Activated CD4-positive, alpha-beta T cell treated with anti-CD3 and anti-CD28 coated beads for 36 hours (primary cell): ENCODE results near the gene LYVE1. TPM values are rescaled to one million over a fixed set of nuclear protein-coding genes. Genes with fewer than 3 reads are reported as not detected.
A peak's percentile ranks its signal among the peaks of the same experiment; 100 is the strongest.
"Not testable (repeated sequence)": the region's sequence is repeated elsewhere in the genome, so short reads cannot be mapped to it uniquely, and the experiment has no call there.

ENCODE experiments used
- ATAC-seq: fragments of 200-7000 bp; cut with Tn5 transposase; one replicate; pipeline ENCODE4 v1.10.0; 2021; ENCODE audit warnings: mild to moderate bottlenecking, moderate library complexity
- CTCF ChIA-PET: fragments of 350-600 bp; sonication (Branson Sonifier 250); formaldehyde crosslinking; loops from one replicate; lab custom pipeline; 2021; ENCODE audit warnings: antibody characterized with exemption; lab: Charles Lee
- POLR2A ChIA-PET: fragments of 350-600 bp; sonication (Branson Sonifier 250); formaldehyde crosslinking; loops from one replicate; lab custom pipeline; 2021; ENCODE audit warnings: antibody characterized with exemption, inconsistent platforms; lab: Charles Lee
- DNase-seq: peaks from one replicate; pipeline ENCODE4 v3.0.0-alpha.2; 2020
- H3K27ac Mint-ChIP-seq: one replicate; pipeline ENCODE4 v1.8.0; 2021; ENCODE audit warnings: mixed read lengths
- H3K27me3 Mint-ChIP-seq: one replicate; pipeline ENCODE4 v1.8.0; 2021; ENCODE audit warnings: mixed read lengths
- H3K36me3 Mint-ChIP-seq: one replicate; pipeline ENCODE4 v1.8.0; 2021; ENCODE audit warnings: low read depth, mixed read lengths
- H3K4me1 Mint-ChIP-seq: one replicate; pipeline ENCODE4 v1.8.0; 2021; ENCODE audit warnings: mixed read lengths
- H3K4me3 Mint-ChIP-seq: one replicate; pipeline ENCODE4 v1.8.0; 2021; ENCODE audit warnings: mild to moderate bottlenecking, moderate library complexity, mixed read lengths
- H3K9me3 Mint-ChIP-seq: one replicate; pipeline ENCODE4 v1.8.0; 2021; ENCODE audit warnings: low read depth, mixed read lengths
- intact Hi-C, 2 experiments: fragments of 100-400 bp; cut with DNase I in 1 of 2; cut with micrococcal nuclease in 1 of 2; formaldehyde crosslinking; loops; one replicate each; pipeline versions ENCODE4 v1.14.2 to v1.15.1; 2022 to 2024; cut with DNase I, micrococcal nuclease
- total RNA-seq, 2 experiments: library from RNA; stranded (reverse); gene quantifications; one replicate each; pipeline ENCODE4 v1.2.3, GENCODE V29; 2021

Gene LYVE1
- total RNA-seq, 2 experiments from 2014 or later = not detected

DNA sequence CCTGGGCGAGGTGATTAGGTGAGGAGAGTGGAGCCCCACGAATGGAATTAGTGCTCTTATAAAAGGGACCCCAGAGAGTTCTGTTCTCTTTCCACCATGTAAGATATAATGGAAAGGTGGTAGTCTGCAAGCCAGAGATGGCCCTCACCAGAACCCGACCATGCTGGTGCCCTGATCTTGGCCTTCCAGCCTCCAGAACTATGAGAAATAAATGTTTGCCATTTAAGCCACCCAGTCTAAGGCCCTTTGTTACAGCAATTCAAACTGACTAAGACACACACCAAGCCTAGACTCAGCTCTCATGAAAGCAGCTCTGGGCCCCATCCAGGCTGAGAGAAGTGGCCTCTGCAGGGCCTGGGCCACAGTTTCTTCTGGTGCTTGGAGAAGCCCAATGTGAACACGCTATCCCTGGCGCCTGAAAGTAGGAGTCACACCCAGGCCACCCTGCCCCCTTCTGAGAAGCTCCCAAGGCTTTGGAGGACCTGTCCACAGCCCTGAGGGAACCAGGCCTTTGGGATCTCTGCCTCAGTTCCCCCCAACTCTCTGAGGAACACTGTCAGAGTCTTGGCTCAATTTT, 35.3 kb upstream of the LYVE1 start:
- POLR2A ChIA-PET = no interaction called here
- H3K36me3 Mint-ChIP-seq = no peaks in the 10 kb centered on the region

DNA sequence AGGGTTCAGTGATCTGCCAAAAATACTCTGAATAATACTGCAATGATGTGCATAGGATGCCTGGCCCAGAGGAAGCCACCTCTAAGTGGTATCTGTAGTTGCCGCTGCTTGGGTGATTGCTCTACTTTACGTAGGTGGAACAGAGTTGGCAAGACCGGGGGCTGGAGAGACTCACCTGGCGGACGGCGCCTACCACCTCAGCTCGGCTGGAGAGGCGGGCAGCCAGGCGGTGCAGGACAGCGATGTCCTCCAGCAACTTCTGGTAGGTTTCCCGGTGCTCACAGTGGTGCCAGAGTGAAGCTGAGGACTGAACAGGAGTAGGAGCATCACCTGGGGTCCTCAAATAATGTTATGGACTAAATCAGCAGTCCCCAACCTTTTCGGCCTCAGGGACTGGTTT, 34.5 kb upstream of the LYVE1 start:
- ATAC-seq (no peak), DNase-seq (no peak)
- ChIA-PET CTCF (no interaction called here), POLR2A (no interaction called here)
- Mint-ChIP-seq H3K4me3 (no peak overlapping the region), H3K36me3 (no peaks in the 10 kb centered on the region), H3K9me3 (no peaks in the 10 kb centered on the region), H3K4me1 (peaks cover 12% of the 10 kb centered on the region), H3K27ac (no peak overlapping the region), H3K27me3 (peaks cover 4% of the 10 kb centered on the region)
- intact Hi-C loops = no loop called here

More for the DNA sequence above, 35.3 kb upstream of the LYVE1 start:
- DNase-seq = no peak
- CTCF ChIA-PET = interaction anchor here (1.6 kb wide), 1 partner anchor 9 kb away, joined by 3 read pairs; no protein-coding TSS in a partner anchor
- H3K4me3 Mint-ChIP-seq = no peak overlapping the region
- H3K4me1 Mint-ChIP-seq = peaks cover 12% of the 10 kb centered on the region
- H3K9me3 Mint-ChIP-seq = no peaks in the 10 kb centered on the region
- H3K27me3 Mint-ChIP-seq = peaks cover 4% of the 10 kb centered on the region
- intact Hi-C loops = no loop called here
- H3K27ac Mint-ChIP-seq = no peak overlapping the region
- ATAC-seq = no peak

DNA sequence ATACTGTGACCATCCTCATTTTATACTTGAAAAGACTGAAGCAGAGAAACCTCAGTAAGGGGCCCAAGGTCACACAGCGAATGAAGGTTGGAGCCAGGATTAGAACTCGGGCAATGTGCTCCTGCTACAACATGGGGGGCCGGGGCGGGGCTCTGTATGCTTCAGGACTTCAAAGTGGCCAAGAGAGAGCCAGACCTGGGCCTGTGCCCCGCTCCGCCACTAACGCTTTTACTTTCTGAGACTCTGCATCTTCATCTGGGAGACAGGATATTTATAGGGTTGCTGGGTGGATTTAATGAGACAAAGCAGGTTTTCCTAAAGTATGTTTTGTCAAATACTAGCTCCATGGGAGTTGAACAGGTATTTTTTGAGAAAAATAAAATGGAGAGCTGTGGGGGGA, 33.9 kb upstream of the LYVE1 start:
- Mint-ChIP-seq H3K27ac (no peak overlapping the region), H3K9me3 (no peaks in the 10 kb centered on the region), H3K4me1 (peaks cover 12% of the 10 kb centered on the region), H3K36me3 (no peaks in the 10 kb centered on the region), H3K27me3 (peaks cover 4% of the 10 kb centered on the region), H3K4me3 (no peak overlapping the region)
- DNase-seq (no peak), ATAC-seq (no peak)
- ChIA-PET POLR2A (no interaction called here), CTCF (no interaction called here)
- intact Hi-C loops = no loop called here

DNA sequence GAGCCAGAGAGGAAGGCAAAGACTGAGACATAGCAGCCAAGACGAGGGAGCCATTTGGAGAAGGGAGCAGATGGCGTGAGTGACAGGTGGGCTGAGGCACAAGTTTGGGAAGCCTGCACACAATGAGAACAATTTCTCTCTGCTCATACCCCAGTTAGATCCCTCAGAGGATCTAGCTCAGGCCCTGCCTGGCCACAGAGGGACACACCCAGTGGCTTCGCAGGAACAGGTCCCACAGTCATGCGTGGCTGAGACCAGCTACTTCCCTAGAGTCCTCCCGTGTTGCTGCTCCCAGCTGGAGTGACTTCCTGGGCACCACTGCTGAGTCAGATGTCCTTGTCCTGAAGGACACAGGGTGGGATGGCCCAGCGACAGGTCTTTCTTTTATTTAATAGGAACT, 33.4 kb upstream of the LYVE1 start:
- ChIA-PET POLR2A (no interaction called here), CTCF (no interaction called here)
- ATAC-seq = no peak
- Mint-ChIP-seq H3K4me3 (no peak overlapping the region), H3K27ac (no peak overlapping the region), H3K27me3 (peaks cover 4% of the 10 kb centered on the region), H3K36me3 (no peaks in the 10 kb centered on the region), H3K4me1 (peaks cover 11% of the 10 kb centered on the region), H3K9me3 (no peaks in the 10 kb centered on the region)
- intact Hi-C loops = no loop called here
- no peak for DNase-seq

DNA sequence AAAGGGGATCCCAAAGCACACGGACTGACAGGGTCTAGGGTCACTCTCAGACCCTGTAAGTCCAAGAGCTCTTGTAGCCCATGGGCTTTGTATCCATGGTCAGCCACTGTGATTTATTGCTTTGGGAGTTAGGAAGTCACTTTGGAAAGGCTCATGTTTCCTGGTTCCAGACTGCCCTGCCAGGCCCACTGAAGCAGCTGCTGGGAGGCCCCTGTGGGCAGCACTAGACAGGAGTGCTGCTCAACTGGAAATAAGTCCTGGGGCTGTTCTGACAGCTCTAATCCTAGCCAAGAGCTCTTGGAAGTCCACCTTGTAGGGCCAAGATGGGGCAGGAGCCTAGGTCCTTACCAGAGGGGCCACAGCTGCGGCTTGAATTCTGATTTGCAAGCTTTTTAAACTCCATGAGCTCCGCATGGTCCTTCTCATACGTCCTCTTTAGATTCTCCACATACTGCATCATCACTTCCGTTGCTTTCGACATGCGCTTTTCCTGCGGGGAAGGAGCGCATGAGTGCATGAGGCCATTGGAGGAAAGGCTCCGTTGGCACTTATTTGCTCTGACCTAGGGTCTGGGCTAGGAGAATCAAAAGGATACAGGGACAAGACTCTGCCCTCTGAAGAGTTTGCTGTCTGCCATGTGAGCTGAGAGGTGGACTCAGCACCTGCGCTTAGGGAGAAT, 32.2 kb upstream of the LYVE1 start:
- ATAC-seq (no peak), DNase-seq (no peak)
- Mint-ChIP-seq H3K9me3 (peaks cover 4% of the 10 kb centered on the region), H3K4me3 (no peak overlapping the region), H3K4me1 (no peaks in the 10 kb centered on the region), H3K27me3 (no peaks in the 10 kb centered on the region), H3K36me3 (no peaks in the 10 kb centered on the region), H3K27ac (no peak overlapping the region)
- intact Hi-C loops = no loop called here
- CTCF ChIA-PET = no interaction called here
- POLR2A ChIA-PET = no interaction called here

DNA sequence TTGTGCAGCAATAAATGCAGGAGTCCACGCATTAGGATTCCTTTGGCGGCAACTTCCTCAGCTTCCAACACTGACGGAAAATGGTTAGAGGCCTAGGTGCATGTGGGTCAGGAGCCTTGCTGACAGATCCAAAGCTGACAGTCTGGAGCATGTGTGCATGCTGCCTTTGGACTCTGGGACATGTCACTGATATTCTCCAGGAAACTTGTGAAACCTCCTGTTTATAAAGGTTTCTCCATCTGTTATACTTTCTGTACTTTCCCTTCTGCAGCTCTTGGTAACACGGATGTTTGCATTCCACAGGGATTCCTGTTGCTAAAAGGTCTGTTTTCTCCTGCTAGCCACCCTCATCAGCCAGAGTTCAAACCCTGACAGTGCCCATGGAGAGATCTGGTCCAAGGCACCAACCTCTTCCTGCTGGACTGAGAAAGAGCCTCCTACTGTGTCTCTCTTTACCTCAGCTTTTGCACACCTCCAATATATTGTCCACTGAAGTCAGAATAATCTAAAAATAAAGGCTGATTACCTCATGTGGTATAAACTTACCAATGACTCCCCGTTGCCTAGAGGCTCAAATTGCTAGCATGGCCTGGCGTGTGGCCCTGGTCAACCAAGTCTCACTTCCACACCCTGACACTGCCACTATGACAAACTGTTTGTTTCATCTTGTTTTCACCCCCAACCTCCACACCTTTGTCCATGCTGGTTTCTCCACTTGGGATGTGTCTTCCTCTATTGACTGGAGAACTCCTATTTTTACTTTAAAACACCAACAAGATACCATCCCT, 31.1 kb upstream of the LYVE1 start:
- Mint-ChIP-seq H3K4me1 (peaks cover under 1% of the 10 kb centered on the region), H3K36me3 (no peaks in the 10 kb centered on the region), H3K4me3 (no peak overlapping the region), H3K9me3 (peaks cover 4% of the 10 kb centered on the region), H3K27ac (no peak overlapping the region), H3K27me3 (no peaks in the 10 kb centered on the region)
- ATAC-seq = no peak
- ChIA-PET CTCF (interaction anchor here (0.8 kb wide), 1 partner anchor 279 kb away, joined by 3 read pairs; no protein-coding TSS in a partner anchor), POLR2A (no interaction called here)
- no peak for DNase-seq
- intact Hi-C loops = no loop called here

DNA sequence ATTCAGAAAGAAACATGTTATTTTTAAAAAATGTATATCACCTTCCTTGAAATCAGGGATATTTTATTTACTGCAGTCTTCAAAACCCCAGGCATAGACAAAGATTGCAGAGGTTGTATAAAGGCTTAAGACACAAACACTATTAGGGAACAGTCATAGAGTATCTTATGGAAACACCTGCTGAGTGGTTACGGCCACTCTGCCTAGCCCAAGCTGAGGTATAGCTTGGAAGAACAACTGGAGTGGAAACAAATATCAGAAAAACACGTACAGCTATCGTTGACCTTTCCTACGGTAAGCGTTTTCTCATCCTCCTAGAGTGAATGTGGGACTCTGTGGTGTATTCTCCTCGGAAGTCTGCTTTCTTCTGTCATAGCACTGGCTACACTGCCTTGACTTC, 30.4 kb upstream of the LYVE1 start:
- H3K4me1 Mint-ChIP-seq = peaks cover 4% of the 10 kb centered on the region
- ChIA-PET CTCF (interaction anchor here (0.8 kb wide), 1 partner anchor 280 kb away, joined by 3 read pairs; no protein-coding TSS in a partner anchor), POLR2A (no interaction called here)
- H3K9me3 Mint-ChIP-seq = peaks cover 4% of the 10 kb centered on the region
- DNase-seq = no peak
- no peaks in the 10 kb centered on the region for H3K36me3 Mint-ChIP-seq
- H3K4me3 Mint-ChIP-seq = no peak overlapping the region
- H3K27ac Mint-ChIP-seq = no peak overlapping the region
- intact Hi-C loops = no loop called here
- no peaks in the 10 kb centered on the region for H3K27me3 Mint-ChIP-seq
- ATAC-seq = no peak

DNA sequence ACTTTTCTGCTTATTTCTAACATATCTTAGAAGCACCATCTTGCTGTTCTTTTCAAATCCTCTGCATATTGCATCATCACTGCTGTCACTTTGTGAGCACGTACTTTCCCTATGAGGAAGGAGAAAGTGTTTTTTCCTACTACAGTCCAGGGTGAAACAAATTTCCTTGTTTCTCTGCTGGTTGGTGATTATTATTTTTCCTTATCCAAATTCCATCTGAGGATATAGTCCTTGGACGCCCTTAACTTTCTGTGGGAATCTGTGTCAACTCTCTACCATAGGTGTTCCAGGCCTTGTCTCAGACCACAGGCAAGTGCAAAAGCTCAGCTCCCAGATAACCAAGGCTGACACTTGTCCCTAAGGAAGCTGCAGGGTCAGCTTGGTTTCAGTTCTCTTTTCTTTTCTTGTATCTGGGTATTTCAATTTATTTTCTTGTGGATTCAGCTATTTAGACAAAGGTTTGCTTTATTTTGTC, 29.4 kb upstream of the LYVE1 start:
- Mint-ChIP-seq H3K36me3 (no peaks in the 10 kb centered on the region), H3K9me3 (peaks cover 4% of the 10 kb centered on the region), H3K27me3 (peaks cover 2% of the 10 kb centered on the region), H3K27ac (no peak overlapping the region), H3K4me3 (no peak overlapping the region), H3K4me1 (peaks cover 4% of the 10 kb centered on the region)
- ChIA-PET POLR2A (no interaction called here), CTCF (no interaction called here)
- intact Hi-C loops = no loop called here
- ATAC-seq (no peak), DNase-seq (no peak)

DNA sequence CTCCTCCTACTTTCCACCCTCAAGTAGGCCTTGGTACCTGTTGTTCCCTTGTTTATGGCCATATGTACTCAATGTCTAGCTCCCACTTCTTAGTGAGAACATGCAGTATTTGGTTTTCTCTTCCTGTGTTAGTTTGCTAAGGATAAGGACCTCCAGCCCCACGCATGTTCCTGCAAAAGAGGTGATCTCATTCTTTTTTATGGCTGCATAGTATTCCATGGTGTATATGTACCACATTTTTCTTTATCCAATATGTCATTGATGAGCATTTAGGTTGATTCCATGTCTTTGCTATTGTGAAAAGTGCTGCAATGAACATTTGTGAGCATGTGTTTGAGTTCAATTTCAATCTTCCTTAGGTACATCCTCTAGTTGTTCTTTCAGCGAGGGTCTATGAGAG, 27.4 kb upstream of the LYVE1 start:
- DNase-seq, H3K27ac Mint-ChIP-seq, H3K4me3 Mint-ChIP-seq, H3K4me1 Mint-ChIP-seq, H3K9me3 Mint-ChIP-seq, ATAC-seq, H3K36me3 Mint-ChIP-seq, POLR2A ChIA-PET, H3K27me3 Mint-ChIP-seq, intact Hi-C loops: not testable (repeated sequence)
- CTCF ChIA-PET = interaction anchor here (0.7 to 1.0 kb wide), 2 partner anchors 9 to 15 kb away, joined by 3 read pairs; no protein-coding TSS in a partner anchor

DNA sequence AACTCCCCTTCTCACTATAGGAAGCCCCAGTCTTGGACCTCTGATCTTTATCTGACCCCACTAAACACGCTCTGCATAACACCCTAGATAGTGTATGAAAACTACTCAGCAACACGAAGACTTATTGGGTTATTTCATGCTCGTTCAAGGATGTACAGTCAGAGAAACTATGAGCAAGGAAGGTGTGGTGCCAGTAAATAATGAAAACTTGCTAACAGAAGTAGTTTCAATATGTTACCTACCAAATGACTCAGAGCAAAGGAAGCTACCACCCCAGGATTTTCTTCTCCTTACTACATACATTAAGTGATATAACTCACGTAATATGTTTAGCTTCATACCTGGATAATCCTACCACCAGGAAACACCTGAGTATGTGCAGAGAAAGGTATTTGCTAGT, 25.9 kb upstream of the LYVE1 start:
- ATAC-seq = peak; percentile 97
- ChIA-PET CTCF (no interaction called here), POLR2A (interaction anchor here (0.6 kb wide), 1 partner anchor 919 kb away, joined by 5 read pairs; no protein-coding TSS in a partner anchor)
- peaks cover 4% of the 10 kb centered on the region for H3K9me3 Mint-ChIP-seq
- no peaks in the 10 kb centered on the region for H3K36me3 Mint-ChIP-seq
- H3K4me3 Mint-ChIP-seq = no peak overlapping the region
- H3K4me1 Mint-ChIP-seq = peaks cover 4% of the 10 kb centered on the region
- DNase-seq = no peak
- intact Hi-C loops = no loop called here
- peaks cover 5% of the 10 kb centered on the region for H3K27me3 Mint-ChIP-seq
- H3K27ac Mint-ChIP-seq = no peak overlapping the region

DNA sequence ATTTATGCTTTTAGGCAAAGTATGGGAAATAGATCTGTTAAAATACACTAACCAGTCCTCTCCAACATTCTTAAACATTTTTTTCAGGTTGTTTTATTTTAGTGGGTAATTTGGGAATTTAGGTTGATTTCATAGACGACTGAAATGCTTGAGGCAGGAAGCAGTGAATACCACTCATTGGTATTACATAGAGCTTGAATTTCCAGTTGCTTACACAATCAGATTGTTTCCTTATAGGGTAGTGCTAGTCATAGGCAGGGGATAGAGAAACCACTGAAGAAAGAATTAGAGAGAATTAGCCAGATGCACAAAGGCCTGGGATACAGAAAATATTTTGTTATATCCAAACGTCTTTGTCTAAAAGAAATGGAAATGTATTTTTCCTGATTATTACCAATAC, 23.9 kb upstream of the LYVE1 start:
- no peak overlapping the region for H3K27ac Mint-ChIP-seq
- H3K9me3 Mint-ChIP-seq = peaks cover 4% of the 10 kb centered on the region
- DNase-seq (no peak), ATAC-seq (no peak)
- ChIA-PET CTCF (interaction anchor here (0.6 to 1.5 kb wide), 2 partner anchors 21 to 1294 kb away, joined by 3 to 5 read pairs; no protein-coding TSS in a partner anchor), POLR2A (no interaction called here)
- peaks cover 4% of the 10 kb centered on the region for H3K4me1 Mint-ChIP-seq
- no peak overlapping the region for H3K4me3 Mint-ChIP-seq
- intact Hi-C loops = no loop called here
- peaks cover 5% of the 10 kb centered on the region for H3K27me3 Mint-ChIP-seq
- H3K36me3 Mint-ChIP-seq = no peaks in the 10 kb centered on the region
